ENCODE data around the gene INPP5D.

DNA sequence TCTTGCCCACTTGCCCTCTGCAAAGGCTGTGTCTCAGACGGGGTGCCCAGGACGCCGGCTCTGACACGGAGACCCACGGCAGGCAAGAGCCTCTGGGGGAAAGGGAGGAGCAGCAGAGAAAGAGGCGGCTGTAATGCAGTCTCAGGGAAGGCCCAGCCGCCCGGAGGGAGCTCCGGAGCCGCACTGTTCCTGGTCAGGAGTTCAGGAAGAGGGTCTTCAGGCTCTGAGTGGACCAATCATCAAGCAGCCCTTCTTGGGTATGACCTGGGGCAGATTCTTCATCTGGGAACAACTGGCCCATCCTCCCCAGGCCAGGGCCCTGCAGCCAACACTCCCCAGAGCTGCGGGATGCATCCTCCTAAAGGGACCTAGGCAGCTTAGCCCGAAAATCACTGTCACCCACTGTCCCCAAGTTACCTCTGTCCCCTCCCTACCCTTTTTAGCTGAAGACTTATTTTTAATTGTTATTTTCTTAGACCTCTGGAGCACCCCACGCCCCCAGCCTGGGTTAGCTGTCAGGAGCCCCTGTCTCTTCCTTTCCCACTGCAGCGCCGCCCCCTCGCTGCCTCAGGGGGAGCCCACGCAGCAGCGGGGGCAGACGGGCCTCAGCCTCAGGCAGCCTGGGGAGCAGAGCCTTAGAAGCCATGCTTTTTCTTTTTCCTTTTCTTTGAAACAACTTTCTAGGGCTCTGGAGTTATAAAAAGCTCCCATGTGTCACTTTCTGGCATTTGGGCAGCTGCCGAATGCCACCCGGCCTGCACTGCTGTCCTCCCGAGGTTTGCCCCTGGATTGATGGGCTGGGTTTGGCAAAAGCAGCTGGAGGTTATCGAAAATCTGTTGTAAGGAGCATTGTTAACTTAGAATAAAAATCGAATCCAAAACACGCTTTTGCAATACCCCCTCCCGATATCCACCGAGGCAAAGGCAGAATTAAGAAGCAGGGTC lies 28.3 kb upstream of the INPP5D start:
- no peak for TF ChIP-seq MAZ (IDR thresholded peaks at IDR 0.05; ENCODE audit: borderline replicate concordance, low read depth, low read length)
- TF ChIP-seq, protein P1, sequence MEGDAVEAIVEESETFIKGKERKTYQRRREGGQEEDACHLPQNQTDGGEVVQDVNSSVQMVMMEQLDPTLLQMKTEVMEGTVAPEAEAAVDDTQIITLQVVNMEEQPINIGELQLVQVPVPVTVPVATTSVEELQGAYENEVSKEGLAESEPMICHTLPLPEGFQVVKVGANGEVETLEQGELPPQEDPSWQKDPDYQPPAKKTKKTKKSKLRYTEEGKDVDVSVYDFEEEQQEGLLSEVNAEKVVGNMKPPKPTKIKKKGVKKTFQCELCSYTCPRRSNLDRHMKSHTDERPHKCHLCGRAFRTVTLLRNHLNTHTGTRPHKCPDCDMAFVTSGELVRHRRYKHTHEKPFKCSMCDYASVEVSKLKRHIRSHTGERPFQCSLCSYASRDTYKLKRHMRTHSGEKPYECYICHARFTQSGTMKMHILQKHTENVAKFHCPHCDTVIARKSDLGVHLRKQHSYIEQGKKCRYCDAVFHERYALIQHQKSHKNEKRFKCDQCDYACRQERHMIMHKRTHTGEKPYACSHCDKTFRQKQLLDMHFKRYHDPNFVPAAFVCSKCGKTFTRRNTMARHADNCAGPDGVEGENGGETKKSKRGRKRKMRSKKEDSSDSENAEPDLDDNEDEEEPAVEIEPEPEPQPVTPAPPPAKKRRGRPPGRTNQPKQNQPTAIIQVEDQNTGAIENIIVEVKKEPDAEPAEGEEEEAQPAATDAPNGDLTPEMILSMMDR (IDR thresholded peaks at IDR 0.05), result no peak
- no peak for TF ChIP-seq EP300 (IDR thresholded peaks at IDR 0.05)
- no peak for TF ChIP-seq RFX5 (IDR thresholded peaks at IDR 0.05)
- TF ChIP-seq JUNB (IDR thresholded peaks at IDR 0.05), result no peak
- TF ChIP-seq, protein P2, sequence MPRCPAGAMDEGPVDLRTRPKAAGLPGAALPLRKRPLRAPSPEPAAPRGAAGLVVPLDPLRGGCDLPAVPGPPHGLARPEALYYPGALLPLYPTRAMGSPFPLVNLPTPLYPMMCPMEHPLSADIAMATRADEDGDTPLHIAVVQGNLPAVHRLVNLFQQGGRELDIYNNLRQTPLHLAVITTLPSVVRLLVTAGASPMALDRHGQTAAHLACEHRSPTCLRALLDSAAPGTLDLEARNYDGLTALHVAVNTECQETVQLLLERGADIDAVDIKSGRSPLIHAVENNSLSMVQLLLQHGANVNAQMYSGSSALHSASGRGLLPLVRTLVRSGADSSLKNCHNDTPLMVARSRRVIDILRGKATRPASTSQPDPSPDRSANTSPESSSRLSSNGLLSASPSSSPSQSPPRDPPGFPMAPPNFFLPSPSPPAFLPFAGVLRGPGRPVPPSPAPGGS (IDR thresholded peaks at IDR 0.05), result no peak
- no peak for TF ChIP-seq CHD4 (IDR thresholded peaks at IDR 0.05; ENCODE audit: borderline replicate concordance)
- TF ChIP-seq POLR2A (IDR thresholded peaks at IDR 0.05; ENCODE audit: low read length), result no peak
- TF ChIP-seq CBX8 (IDR thresholded peaks at IDR 0.05), result no peak
- TF ChIP-seq, protein P3, sequence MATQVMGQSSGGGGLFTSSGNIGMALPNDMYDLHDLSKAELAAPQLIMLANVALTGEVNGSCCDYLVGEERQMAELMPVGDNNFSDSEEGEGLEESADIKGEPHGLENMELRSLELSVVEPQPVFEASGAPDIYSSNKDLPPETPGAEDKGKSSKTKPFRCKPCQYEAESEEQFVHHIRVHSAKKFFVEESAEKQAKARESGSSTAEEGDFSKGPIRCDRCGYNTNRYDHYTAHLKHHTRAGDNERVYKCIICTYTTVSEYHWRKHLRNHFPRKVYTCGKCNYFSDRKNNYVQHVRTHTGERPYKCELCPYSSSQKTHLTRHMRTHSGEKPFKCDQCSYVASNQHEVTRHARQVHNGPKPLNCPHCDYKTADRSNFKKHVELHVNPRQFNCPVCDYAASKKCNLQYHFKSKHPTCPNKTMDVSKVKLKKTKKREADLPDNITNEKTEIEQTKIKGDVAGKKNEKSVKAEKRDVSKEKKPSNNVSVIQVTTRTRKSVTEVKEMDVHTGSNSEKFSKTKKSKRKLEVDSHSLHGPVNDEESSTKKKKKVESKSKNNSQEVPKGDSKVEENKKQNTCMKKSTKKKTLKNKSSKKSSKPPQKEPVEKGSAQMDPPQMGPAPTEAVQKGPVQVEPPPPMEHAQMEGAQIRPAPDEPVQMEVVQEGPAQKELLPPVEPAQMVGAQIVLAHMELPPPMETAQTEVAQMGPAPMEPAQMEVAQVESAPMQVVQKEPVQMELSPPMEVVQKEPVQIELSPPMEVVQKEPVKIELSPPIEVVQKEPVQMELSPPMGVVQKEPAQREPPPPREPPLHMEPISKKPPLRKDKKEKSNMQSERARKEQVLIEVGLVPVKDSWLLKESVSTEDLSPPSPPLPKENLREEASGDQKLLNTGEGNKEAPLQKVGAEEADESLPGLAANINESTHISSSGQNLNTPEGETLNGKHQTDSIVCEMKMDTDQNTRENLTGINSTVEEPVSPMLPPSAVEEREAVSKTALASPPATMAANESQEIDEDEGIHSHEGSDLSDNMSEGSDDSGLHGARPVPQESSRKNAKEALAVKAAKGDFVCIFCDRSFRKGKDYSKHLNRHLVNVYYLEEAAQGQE (IDR thresholded peaks at IDR 0.05), result no peak
- TF ChIP-seq MYC (IDR thresholded peaks at IDR 0.05; ENCODE audit: borderline replicate concordance, low read length), result no peak
- TF ChIP-seq ZFP36 (IDR thresholded peaks at IDR 0.05; ENCODE audit: borderline replicate concordance, partially characterized antibody), result no peak

Measured in A549 (cell line).